ENCODE results near the gene PLAAT1.

The PLAAT1 gene

DNA sequence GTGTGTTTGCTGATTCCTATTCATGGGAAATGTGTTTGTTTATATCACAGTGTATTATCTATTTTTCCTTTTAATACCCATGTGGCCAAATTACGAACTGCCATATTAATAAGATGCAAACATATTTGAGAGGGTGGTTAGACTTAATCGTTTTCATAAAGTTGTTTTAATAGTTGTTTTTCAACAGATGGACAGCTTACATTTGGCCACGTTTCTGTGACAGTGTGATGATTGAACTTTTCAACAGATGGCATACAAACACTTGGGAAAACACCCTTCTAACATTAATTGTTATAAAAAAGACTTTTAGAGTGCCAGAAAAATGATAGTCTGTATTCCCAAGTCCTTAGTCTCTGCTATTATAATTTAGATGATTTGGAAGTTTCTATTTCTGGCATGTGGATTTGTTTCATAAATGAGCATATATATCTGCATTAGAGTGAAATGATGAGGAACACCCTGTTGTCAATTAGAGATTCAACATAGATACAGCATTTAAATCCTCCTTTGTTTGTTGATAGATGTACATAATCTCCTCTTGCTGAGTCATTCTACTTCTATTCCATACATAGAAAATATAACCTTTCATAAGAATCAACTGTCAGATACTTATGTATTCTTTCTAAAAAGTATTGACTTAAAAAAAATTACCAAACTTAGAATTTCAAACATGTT is 13.1 kb downstream of the PLAAT1 start:
- no peak overlapping the region for H3K27ac ChIP-seq (ENCODE audit: low read depth, low read length)
- WGBS, result 82% methylated on average over 2 of the region's 3 CpGs
- peaks cover 10% of the 10 kb centered on the region for H3K9me3 ChIP-seq (ENCODE audit: insufficient read depth, low read depth, low read length)
- H3K36me3 ChIP-seq (ENCODE audit: insufficient read depth, low read length), result no peaks in the 10 kb centered on the region
- no peaks in the 10 kb centered on the region for H3K4me1 ChIP-seq (ENCODE audit: insufficient read depth, low read length)
- H3K27me3 ChIP-seq (ENCODE audit: insufficient read depth, low read length), result no peaks in the 10 kb centered on the region
- no peak overlapping the region for H3K9ac ChIP-seq (ENCODE audit: low read depth, low read length)
- no peak overlapping the region for H3K4me3 ChIP-seq (ENCODE audit: low read length)

DNA sequence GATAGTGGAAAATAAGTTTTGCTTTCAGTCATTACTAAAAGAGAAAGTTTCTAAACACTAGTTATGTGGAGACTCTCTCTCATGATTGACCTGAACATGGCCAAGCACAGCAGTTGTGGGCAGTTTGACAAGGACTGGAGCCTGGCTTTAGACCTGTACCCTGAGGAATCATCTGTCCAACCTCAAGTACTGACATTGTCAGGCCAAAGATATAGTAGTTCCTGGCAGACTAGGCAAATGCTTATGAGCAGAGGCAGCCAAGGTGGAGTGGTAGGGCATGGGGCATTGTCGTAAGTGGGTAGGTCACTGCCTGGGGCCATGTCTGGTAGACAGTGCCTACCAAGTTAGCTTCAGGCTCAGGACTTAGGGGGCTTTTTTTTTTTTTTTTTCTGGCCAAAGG is 20.9 kb downstream of the PLAAT1 start:
- WGBS, result 94% methylated on average over 1 of the region's 1 CpG

DNA sequence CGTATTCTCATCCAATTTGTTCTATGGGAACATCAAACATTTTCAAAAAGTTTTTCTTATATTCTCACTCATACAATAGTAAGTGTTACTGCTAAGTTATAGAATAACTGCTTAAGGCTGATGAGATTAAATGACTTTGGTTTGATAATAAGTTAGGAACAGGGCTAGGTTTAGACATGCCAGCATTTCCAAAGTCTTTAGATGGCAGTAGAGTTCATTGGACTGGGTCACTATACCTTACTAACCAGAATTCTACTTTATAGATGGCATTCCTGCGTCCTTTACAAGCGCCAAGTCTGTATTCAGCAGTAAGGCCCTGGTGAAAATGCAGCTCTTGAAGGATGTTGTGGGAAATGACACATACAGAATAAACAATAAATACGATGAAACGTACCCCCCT is 21.7 kb downstream of the PLAAT1 start:
- H3K27ac ChIP-seq (ENCODE audit: low read depth, low read length), result no peak overlapping the region
- 91% methylated on average over 5 of the region's 5 CpGs for WGBS

More for the DNA sequence above, 20.9 kb downstream of the PLAAT1 start:
- Histone ChIP-seq H3K27ac (ENCODE audit: low read depth, low read length) (no peak overlapping the region), H3K36me3 (ENCODE audit: insufficient read depth, low read length) (no peaks in the 10 kb centered on the region), H3K4me3 (ENCODE audit: low read length) (no peak overlapping the region), H3K4me1 (ENCODE audit: insufficient read depth, low read length) (no peaks in the 10 kb centered on the region), H3K27me3 (ENCODE audit: insufficient read depth, low read length) (no peaks in the 10 kb centered on the region), H3K9me3 (ENCODE audit: insufficient read depth, low read depth, low read length) (no peaks in the 10 kb centered on the region), H3K9ac (ENCODE audit: low read depth, low read length) (no peak overlapping the region)

DNA sequence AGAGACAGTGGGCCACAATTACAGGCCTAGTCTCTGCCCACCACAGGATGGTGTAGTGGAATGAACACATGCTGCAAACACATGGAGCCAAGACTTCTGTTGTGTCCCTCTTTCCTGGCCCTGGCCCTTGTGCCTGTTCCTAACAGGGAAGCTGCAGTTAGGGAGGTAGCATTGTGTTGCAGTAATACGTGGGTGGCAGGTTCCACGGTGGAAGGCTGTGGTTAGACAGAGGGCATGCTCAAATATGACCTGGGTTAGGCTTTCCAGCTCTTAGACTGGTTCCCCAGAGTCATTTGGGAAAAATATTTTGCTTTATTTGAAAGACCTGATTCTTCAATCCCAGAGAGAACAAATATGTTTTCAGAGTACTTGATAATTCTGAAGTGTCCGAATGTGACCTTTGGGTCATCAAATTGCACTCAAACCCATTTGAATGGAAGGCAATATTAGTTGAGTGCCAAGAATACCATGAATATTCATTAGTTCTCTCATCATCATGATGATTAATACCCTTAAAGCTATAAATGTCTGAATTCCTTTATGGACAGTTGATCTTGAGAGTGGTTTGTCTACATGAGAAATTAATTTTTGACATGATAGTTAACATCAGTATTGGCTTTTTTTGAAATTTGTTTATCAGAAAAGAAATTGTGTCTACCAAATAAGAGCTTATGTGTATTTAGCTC is 28.5 kb downstream of the PLAAT1 start:
- no peaks in the 10 kb centered on the region for H3K9me3 ChIP-seq (ENCODE audit: insufficient read depth, low read depth, low read length)
- H3K9ac ChIP-seq (ENCODE audit: low read depth, low read length), result no peak overlapping the region
- H3K4me3 ChIP-seq (ENCODE audit: low read length), result no peak overlapping the region
- peaks cover 3% of the 10 kb centered on the region; the same call in 1 of the 2 replicates for H3K4me1 ChIP-seq (ENCODE audit: insufficient read depth, low read length)
- no peaks in the 10 kb centered on the region for H3K36me3 ChIP-seq (ENCODE audit: insufficient read depth, low read length)
- H3K27ac ChIP-seq (ENCODE audit: low read depth, low read length), result no peak overlapping the region
- WGBS, result 95% methylated on average over 3 of the region's 3 CpGs
- no peaks in the 10 kb centered on the region for H3K27me3 ChIP-seq (ENCODE audit: insufficient read depth, low read length)

More for the DNA sequence above, 21.7 kb downstream of the PLAAT1 start:
- H3K4me3 ChIP-seq (ENCODE audit: low read length), result no peak overlapping the region
- no peaks in the 10 kb centered on the region for H3K27me3 ChIP-seq (ENCODE audit: insufficient read depth, low read length)
- H3K9me3 ChIP-seq (ENCODE audit: insufficient read depth, low read depth, low read length), result no peaks in the 10 kb centered on the region
- no peak overlapping the region for H3K9ac ChIP-seq (ENCODE audit: low read depth, low read length)
- H3K4me1 ChIP-seq (ENCODE audit: insufficient read depth, low read length), result no peaks in the 10 kb centered on the region
- no peaks in the 10 kb centered on the region for H3K36me3 ChIP-seq (ENCODE audit: insufficient read depth, low read length)

DNA sequence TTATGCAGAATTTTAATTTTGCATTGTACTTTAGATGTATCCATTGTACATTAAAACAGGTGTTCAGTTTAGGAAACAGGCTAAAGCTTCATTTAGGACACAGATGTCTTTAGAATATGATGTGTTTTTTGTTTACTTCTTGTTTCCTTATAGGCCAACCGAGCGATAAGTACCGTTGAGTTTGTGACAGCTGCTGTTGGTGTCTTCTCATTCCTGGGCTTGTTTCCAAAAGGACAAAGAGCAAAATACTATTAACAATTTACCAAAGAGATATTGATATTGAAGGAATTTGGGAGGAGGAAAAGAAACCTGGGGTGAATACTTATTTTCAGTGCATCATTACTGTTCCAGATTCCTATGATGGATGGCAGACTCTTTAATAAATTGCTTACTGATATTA is 29.4 kb downstream of the PLAAT1 start:
- WGBS, result 100% methylated on average over 3 of the region's 3 CpGs

DNA sequence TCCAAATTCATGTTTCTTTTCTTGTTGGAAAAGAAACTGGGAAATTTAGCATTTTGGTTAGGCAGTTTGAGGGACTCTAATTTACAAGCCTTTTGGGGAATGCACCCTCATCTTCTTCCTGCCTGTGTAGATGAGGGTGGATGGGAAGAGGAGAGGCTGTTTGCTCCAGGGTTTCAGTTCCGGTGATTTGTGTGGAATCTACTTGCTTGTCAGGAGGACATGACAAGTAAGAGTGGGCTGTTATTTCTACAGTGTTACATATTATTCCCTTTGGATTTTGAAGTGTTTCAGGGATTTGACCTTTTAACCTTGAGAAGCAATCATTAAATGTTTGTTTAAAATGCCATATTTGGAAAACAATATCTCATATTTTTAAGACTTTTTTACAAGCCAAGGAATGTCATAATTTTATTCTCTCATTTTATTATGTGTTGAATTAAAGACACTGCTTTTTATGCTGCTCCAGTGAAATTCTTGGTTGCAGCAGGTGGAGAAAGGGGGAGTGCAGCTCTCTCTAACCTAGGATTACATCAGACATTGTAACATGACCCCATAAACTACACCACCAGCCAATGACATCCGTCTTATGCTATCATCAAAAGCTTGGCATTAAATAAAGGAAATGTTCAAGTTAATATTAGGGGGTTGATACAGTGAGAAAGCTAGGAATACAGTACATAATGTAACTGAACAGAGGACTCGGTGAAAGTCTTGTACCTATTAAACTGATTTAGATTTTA is 30.2 kb downstream of the PLAAT1 start:
- WGBS, result 87% methylated on average over 2 of the region's 3 CpGs
- H3K36me3 ChIP-seq (ENCODE audit: insufficient read depth, low read length), result no peaks in the 10 kb centered on the region
- no peak overlapping the region for H3K4me3 ChIP-seq (ENCODE audit: low read length)
- H3K9ac ChIP-seq (ENCODE audit: low read depth, low read length), result no peak overlapping the region
- no peaks in the 10 kb centered on the region for H3K27me3 ChIP-seq (ENCODE audit: insufficient read depth, low read length)
- peaks cover 3% of the 10 kb centered on the region; the same call in 1 of the 2 replicates for H3K4me1 ChIP-seq (ENCODE audit: insufficient read depth, low read length)
- H3K27ac ChIP-seq (ENCODE audit: low read depth, low read length), result no peak overlapping the region
- no peaks in the 10 kb centered on the region for H3K9me3 ChIP-seq (ENCODE audit: insufficient read depth, low read depth, low read length)

More for the DNA sequence above, 29.4 kb downstream of the PLAAT1 start:
- no peaks in the 10 kb centered on the region for H3K36me3 ChIP-seq (ENCODE audit: insufficient read depth, low read length)
- H3K9ac ChIP-seq (ENCODE audit: low read depth, low read length), result no peak overlapping the region
- H3K27me3 ChIP-seq (ENCODE audit: insufficient read depth, low read length), result no peaks in the 10 kb centered on the region
- H3K4me1 ChIP-seq (ENCODE audit: insufficient read depth, low read length), result peaks cover 3% of the 10 kb centered on the region; the same call in 1 of the 2 replicates
- H3K27ac ChIP-seq (ENCODE audit: low read depth, low read length), result no peak overlapping the region
- no peaks in the 10 kb centered on the region for H3K9me3 ChIP-seq (ENCODE audit: insufficient read depth, low read depth, low read length)
- H3K4me3 ChIP-seq (ENCODE audit: low read length), result no peak overlapping the region

DNA sequence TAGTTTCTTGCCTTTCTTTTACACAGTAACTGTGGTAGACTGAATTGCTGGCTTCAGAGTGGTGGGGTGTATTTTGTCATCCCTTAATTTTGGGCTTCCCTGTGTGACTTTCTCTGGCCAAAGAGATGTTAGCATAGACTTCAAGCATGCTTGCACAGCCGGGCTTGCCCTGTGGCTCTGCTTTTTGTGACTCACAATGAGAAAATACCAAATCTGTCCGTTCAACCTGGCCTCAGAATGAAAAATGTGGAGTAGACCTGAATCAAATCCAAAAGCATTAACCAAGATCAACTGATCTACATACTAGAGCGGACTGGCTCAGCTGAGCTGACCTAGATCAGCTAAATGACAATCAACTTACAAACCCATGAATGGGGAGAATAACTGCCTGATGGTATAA is 51.4 kb downstream of the PLAAT1 start:
- 90% methylated on average over 3 of the region's 3 CpGs for WGBS
- no peaks in the 10 kb centered on the region for H3K4me1 ChIP-seq (ENCODE audit: insufficient read depth, low read length)
- H3K27ac ChIP-seq (ENCODE audit: low read depth, low read length), result no peak overlapping the region
- no peak overlapping the region for H3K4me3 ChIP-seq (ENCODE audit: low read length)
- no peak overlapping the region for H3K9ac ChIP-seq (ENCODE audit: low read depth, low read length)
- no peaks in the 10 kb centered on the region for H3K36me3 ChIP-seq (ENCODE audit: insufficient read depth, low read length)
- H3K27me3 ChIP-seq (ENCODE audit: insufficient read depth, low read length), result no peaks in the 10 kb centered on the region
- peaks cover 20% of the 10 kb centered on the region for H3K9me3 ChIP-seq (ENCODE audit: insufficient read depth, low read depth, low read length)

DNA sequence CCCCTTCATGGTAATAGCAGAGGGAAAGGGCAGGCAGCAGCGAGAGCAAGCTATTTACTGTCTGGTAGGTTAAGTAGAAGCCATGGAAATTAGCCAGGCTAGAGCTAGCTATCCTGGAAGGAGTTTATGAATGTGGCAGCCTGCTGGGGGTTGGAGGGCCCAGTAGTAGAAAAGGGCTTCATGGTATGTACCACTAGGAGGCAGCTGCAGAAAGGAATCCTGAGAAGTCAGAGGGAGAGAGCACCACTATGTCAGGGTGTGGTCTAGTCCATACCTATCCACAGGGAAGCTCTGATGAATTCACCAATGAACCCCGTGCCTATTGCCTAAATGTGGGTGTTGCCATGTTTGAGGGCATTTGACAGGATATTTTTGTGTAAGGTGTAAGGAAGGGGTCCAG is 55.0 kb downstream of the PLAAT1 start:
- H3K27me3 ChIP-seq (ENCODE audit: insufficient read depth, low read length), result no peaks in the 10 kb centered on the region
- H3K4me1 ChIP-seq (ENCODE audit: insufficient read depth, low read length), result no peaks in the 10 kb centered on the region
- WGBS, result 86% methylated on average over 2 of the region's 2 CpGs
- H3K4me3 ChIP-seq (ENCODE audit: low read length), result no peak overlapping the region
- H3K27ac ChIP-seq (ENCODE audit: low read depth, low read length), result no peak overlapping the region
- peaks cover 15% of the 10 kb centered on the region for H3K9me3 ChIP-seq (ENCODE audit: insufficient read depth, low read depth, low read length)
- no peak overlapping the region for H3K9ac ChIP-seq (ENCODE audit: low read depth, low read length)
- no peaks in the 10 kb centered on the region for H3K36me3 ChIP-seq (ENCODE audit: insufficient read depth, low read length)

DNA sequence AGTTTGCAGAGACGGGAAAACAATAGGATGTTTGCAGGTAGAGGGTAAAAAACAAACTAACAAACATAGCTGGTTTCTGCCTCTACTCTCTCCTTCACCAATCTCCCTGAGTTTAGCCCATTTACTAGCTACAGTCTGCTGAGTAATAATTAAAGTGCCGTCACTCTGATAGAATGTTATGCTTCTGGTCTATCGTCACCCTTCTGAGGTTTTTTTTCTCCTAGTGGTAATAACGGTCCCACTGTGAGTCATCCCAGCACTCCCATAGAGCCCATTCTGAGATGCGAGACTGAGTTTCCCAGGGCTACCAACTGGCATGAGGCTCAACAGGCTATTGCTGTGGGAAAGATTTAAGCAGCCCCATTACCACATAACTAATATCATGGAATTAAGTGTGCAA is 56.4 kb downstream of the PLAAT1 start:
- H3K36me3 ChIP-seq (ENCODE audit: insufficient read depth, low read length), result no peaks in the 10 kb centered on the region
- 88% methylated on average over 4 of the region's 5 CpGs for WGBS
- no peaks in the 10 kb centered on the region for H3K4me1 ChIP-seq (ENCODE audit: insufficient read depth, low read length)
- peaks cover 1% of the 10 kb centered on the region; the same call in 1 of the 2 replicates for H3K9me3 ChIP-seq (ENCODE audit: insufficient read depth, low read depth, low read length)
- H3K9ac ChIP-seq (ENCODE audit: low read depth, low read length), result no peak overlapping the region
- no peaks in the 10 kb centered on the region for H3K27me3 ChIP-seq (ENCODE audit: insufficient read depth, low read length)
- H3K27ac ChIP-seq (ENCODE audit: low read depth, low read length), result no peak overlapping the region
- H3K4me3 ChIP-seq (ENCODE audit: low read length), result no peak overlapping the region

DNA sequence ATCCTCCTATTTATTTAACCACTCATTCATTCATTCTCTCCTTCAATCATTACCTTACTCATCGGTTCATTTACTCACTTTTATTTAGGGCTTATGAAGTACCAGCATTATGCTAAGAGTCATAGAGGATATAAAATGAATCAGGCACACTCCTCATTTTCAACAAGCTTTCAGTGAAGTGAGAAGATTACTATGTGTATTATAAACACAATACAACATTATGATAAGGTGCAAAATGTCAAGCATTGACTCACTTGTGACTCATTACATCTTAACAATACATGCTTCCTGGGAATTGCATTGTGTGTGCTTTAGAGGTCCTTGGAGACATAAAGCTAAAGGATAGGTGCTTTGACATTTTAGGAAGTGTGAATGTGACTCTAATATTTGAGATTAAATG is 60.4 kb downstream of the PLAAT1 start:
- Histone ChIP-seq H3K27ac (ENCODE audit: low read depth, low read length) (no peak overlapping the region), H3K4me3 (ENCODE audit: low read length) (no peak overlapping the region), H3K4me1 (ENCODE audit: insufficient read depth, low read length) (no peaks in the 10 kb centered on the region), H3K9me3 (ENCODE audit: insufficient read depth, low read depth, low read length) (no peaks in the 10 kb centered on the region), H3K36me3 (ENCODE audit: insufficient read depth, low read length) (no peaks in the 10 kb centered on the region), H3K9ac (ENCODE audit: low read depth, low read length) (no peak overlapping the region), H3K27me3 (ENCODE audit: insufficient read depth, low read length) (no peaks in the 10 kb centered on the region)
- 100% methylated on average over 1 of the region's 1 CpG for WGBS

DNA sequence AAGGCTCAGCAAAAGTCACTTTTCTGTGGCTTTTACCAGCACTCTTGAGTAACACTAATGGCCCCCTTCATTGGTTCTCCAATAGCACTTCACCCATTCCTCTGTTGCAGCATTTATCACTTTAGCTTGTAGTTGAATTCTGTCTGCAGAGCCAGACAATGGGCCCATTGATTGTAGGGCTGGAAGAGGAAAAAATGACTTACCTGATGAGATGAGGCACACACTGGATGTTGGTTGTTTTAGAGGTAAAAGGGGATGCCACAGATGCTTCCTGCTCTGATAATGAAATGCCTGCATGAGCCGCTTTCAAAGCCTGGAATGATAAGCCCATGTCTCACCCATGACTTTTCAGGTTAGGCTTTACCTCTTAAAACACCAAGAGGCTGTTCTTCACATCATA is 64.3 kb downstream of the PLAAT1 start:
- Histone ChIP-seq H3K27ac (ENCODE audit: low read depth, low read length) (no peak overlapping the region), H3K9me3 (ENCODE audit: insufficient read depth, low read depth, low read length) (no peaks in the 10 kb centered on the region), H3K4me3 (ENCODE audit: low read length) (no peak overlapping the region), H3K36me3 (ENCODE audit: insufficient read depth, low read length) (no peaks in the 10 kb centered on the region), H3K27me3 (ENCODE audit: insufficient read depth, low read length) (no peaks in the 10 kb centered on the region), H3K9ac (ENCODE audit: low read depth, low read length) (no peak overlapping the region), H3K4me1 (ENCODE audit: insufficient read depth, low read length) (no peaks in the 10 kb centered on the region)
- WGBS, result 92% methylated on average over 1 of the region's 1 CpG
